WTC11 (cell line): ENCODE data around the gene SART3.

Experiments
- CTCF ChIP-seq: fragments of 200-600 bp; IDR thresholded peaks from 2 replicates; pipeline ENCODE4 v1.8.0; 2022; ENCODE audit warnings: antibody characterized with exemption
- GABPB1 ChIP-seq: sonication (generic); formaldehyde crosslinking; IDR thresholded peaks from 2 replicates; pipeline ENCODE4 v1.8.1; 2023; ENCODE audit warnings: mild to moderate bottlenecking, missing genetic modification reagents
- JUN ChIP-seq: sonication (generic); formaldehyde crosslinking; IDR thresholded peaks from 2 replicates; pipeline ENCODE4 v1.8.0; 2023; ENCODE audit warnings: mild to moderate bottlenecking, missing genetic modification reagents
- KAT7 ChIP-seq: sonication (generic); formaldehyde crosslinking; IDR thresholded peaks from 2 replicates; pipeline ENCODE4 v1.8.1; 2023; ENCODE audit warnings: missing genetic modification reagents, mild to moderate bottlenecking, borderline replicate concordance
- NR2C2 ChIP-seq: sonication (generic); formaldehyde crosslinking; IDR thresholded peaks from 2 replicates; pipeline ENCODE4 v1.8.0; 2022; ENCODE audit warnings: mild to moderate bottlenecking, missing genetic modification reagents
- SMAD3 ChIP-seq: sonication (generic); formaldehyde crosslinking; IDR thresholded peaks from 2 replicates; pipeline ENCODE4 v1.8.0; 2022; ENCODE audit warnings: missing genetic modification reagents, mild to moderate bottlenecking, borderline replicate concordance
- ZNF219 ChIP-seq: sonication (generic); formaldehyde crosslinking; IDR thresholded peaks from 2 replicates; pipeline ENCODE4 v1.8.0; 2023; ENCODE audit warnings: missing genetic modification reagents, mild to moderate bottlenecking, borderline replicate concordance
- TF ChIP-seq, protein P1 (sequence below): sonication (generic); formaldehyde crosslinking; IDR thresholded peaks from 2 replicates; pipeline ENCODE4 v1.8.0; 2023; ENCODE audit warnings: missing genetic modification reagents
- TF ChIP-seq, protein P2 (sequence below): sonication (generic); formaldehyde crosslinking; IDR thresholded peaks from 2 replicates; pipeline ENCODE4 v1.8.1; 2023; ENCODE audit warnings: mild to moderate bottlenecking, missing genetic modification reagents
- TF ChIP-seq, protein P3 (sequence below): sonication (generic); formaldehyde crosslinking; conservative IDR thresholded peaks from 2 replicates; pipeline ENCODE4 v1.8.1; 2023; ENCODE audit warnings: mild to moderate bottlenecking, low read depth, missing genetic modification reagents, moderate library complexity

DNA sequence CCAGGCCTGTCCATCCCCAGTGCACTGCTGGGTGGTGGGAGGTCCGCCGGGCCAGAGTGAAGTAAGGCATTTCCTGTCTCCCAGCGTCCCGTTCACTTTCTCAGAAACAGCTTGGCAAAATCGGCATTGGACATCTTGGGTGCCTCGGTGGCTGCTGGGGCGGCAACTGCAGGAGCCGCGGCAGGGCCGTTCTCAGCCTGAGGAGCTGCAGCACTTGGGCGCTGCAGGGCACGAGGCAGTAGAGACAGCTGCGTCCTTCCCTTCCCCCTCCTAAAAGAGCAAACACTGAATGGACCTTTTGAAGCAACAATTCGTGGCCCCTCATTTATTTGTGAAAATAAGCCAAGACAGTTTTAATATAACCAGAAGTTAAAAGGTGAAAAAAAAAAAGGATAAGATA lies 37.6 kb downstream of the SART3 start:
- no peak for TF ChIP-seq GABPB1 (CRISPR knock-in tag)
- TF ChIP-seq, protein P1, sequence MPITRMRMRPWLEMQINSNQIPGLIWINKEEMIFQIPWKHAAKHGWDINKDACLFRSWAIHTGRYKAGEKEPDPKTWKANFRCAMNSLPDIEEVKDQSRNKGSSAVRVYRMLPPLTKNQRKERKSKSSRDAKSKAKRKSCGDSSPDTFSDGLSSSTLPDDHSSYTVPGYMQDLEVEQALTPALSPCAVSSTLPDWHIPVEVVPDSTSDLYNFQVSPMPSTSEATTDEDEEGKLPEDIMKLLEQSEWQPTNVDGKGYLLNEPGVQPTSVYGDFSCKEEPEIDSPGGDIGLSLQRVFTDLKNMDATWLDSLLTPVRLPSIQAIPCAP (CRISPR knock-in tag), result no peak
- no peak for TF ChIP-seq NR2C2 (CRISPR knock-in tag)
- TF ChIP-seq, protein P2, sequence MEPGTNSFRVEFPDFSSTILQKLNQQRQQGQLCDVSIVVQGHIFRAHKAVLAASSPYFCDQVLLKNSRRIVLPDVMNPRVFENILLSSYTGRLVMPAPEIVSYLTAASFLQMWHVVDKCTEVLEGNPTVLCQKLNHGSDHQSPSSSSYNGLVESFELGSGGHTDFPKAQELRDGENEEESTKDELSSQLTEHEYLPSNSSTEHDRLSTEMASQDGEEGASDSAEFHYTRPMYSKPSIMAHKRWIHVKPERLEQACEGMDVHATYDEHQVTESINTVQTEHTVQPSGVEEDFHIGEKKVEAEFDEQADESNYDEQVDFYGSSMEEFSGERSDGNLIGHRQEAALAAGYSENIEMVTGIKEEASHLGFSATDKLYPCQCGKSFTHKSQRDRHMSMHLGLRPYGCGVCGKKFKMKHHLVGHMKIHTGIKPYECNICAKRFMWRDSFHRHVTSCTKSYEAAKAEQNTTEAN (CRISPR knock-in tag), result no peak
- TF ChIP-seq, protein P3, sequence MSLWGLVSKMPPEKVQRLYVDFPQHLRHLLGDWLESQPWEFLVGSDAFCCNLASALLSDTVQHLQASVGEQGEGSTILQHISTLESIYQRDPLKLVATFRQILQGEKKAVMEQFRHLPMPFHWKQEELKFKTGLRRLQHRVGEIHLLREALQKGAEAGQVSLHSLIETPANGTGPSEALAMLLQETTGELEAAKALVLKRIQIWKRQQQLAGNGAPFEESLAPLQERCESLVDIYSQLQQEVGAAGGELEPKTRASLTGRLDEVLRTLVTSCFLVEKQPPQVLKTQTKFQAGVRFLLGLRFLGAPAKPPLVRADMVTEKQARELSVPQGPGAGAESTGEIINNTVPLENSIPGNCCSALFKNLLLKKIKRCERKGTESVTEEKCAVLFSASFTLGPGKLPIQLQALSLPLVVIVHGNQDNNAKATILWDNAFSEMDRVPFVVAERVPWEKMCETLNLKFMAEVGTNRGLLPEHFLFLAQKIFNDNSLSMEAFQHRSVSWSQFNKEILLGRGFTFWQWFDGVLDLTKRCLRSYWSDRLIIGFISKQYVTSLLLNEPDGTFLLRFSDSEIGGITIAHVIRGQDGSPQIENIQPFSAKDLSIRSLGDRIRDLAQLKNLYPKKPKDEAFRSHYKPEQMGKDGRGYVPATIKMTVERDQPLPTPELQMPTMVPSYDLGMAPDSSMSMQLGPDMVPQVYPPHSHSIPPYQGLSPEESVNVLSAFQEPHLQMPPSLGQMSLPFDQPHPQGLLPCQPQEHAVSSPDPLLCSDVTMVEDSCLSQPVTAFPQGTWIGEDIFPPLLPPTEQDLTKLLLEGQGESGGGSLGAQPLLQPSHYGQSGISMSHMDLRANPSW (CRISPR knock-in tag), result no peak
- no peak for TF ChIP-seq CTCF
- TF ChIP-seq ZNF219, result no peak
- no peak for TF ChIP-seq KAT7 (CRISPR knock-in tag)
- TF ChIP-seq SMAD3 (CRISPR knock-in tag), result no peak
- TF ChIP-seq JUN (CRISPR knock-in tag), result no peak
